ENCODE results near the gene SKIC2.
"Not testable (repeated sequence)": the region's sequence is repeated elsewhere in the genome, so short reads cannot be mapped to it uniquely, and the experiment has no call there.

The SKIC2 gene

GRCh38 chr6:31966997-31967925 is 8.3 kb downstream of the SKIC2 start:
- TF ChIP-seq JUND (IDR thresholded peaks at IDR 0.05; ENCODE audit: low read depth): no peak
- DNase-seq (ENCODE audit: low read depth in 1 of 2, low spot score in 1 of 2): no peak
- in situ Hi-C loops (cut with HindIII; ENCODE audit: low pct_unique_long_range_greater_than_20kb, low sequenced_read_pairs): no loop called here

- no peak for TF ChIP-seq JUND (IDR thresholded peaks at IDR 0.05; ENCODE audit: low read depth)
- in situ Hi-C loops (cut with HindIII; ENCODE audit: low pct_unique_long_range_greater_than_20kb, low sequenced_read_pairs): no loop called here
- no peak for DNase-seq (ENCODE audit: low read depth in 1 of 2, low spot score in 1 of 2)
These were observed 8.9 kb downstream of the SKIC2 start for GRCh38 chr6:31967926-31968320.

GRCh38 chr6:31968326-31968725 is 9.4 kb downstream of the SKIC2 start:
- in situ Hi-C loops (cut with HindIII; ENCODE audit: low pct_unique_long_range_greater_than_20kb, low sequenced_read_pairs): no loop called here
- no peak for TF ChIP-seq JUND (IDR thresholded peaks at IDR 0.05; ENCODE audit: low read depth)
- no peak for DNase-seq (ENCODE audit: low read depth in 1 of 2, low spot score in 1 of 2)

- no peak for TF ChIP-seq JUND (IDR thresholded peaks at IDR 0.05; ENCODE audit: low read depth)
- in situ Hi-C loops (cut with HindIII; ENCODE audit: low pct_unique_long_range_greater_than_20kb, low sequenced_read_pairs): no loop called here
- DNase-seq (ENCODE audit: low read depth in 1 of 2, low spot score in 1 of 2): no peak
These were observed 10.1 kb downstream of the SKIC2 start for GRCh38 chr6:31968791-31969711.

DNA sequence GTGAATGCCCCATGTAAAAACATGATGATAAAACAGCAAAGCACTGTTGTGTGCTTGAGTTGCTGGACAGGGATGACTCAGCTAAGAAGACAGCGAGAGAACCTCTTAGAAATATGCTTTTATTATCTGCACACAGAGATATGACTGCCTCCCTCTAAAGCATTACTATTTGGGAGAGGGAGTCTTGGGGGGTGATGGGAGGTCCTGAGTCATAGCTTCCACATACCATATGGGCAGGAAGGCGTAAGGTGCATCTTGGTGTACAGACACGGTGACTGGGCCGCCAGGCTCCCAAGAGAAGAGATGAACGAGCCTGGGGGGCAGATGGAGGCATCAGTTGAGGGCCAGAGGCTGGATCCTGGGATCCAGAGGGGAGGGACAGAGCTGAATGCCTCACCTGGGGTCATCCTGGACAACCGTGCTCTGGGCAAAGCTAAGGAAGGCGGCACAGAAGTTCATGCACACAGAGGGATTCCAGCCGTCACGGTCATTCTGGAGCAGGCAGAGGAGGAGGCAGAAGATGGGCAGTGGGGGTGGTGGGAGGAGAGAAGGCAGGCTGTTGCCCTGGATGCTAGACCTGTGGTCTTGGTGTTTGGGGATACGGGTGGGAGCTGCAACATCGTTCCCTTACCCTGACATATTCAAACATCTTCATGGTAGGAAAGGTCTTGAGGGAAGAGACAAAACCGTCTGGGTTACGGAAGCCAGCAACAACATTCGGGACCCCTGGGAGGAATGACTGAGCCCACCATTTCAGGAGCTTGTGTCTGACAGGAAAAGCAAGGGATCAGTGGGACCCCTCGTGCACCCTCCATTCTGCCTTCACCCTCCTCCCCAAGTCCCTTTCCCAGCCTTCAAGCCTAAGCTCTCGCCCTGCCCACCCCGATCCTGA is 11.0 kb downstream of the SKIC2 start:
- no peak for TF ChIP-seq JUND (IDR thresholded peaks at IDR 0.05; ENCODE audit: low read depth)
- in situ Hi-C loops (cut with HindIII; ENCODE audit: low pct_unique_long_range_greater_than_20kb, low sequenced_read_pairs): no loop called here
- DNase-seq (ENCODE audit: low read depth in 1 of 2, low spot score in 1 of 2): no peak

- in situ Hi-C loops (cut with HindIII; ENCODE audit: low pct_unique_long_range_greater_than_20kb, low sequenced_read_pairs): no loop called here
- no peak for TF ChIP-seq JUND (IDR thresholded peaks at IDR 0.05; ENCODE audit: low read depth)
- DNase-seq (ENCODE audit: low read depth in 1 of 2, low spot score in 1 of 2): no peak
These were observed 11.8 kb downstream of the SKIC2 start for GRCh38 chr6:31970604-31971271.

DNA sequence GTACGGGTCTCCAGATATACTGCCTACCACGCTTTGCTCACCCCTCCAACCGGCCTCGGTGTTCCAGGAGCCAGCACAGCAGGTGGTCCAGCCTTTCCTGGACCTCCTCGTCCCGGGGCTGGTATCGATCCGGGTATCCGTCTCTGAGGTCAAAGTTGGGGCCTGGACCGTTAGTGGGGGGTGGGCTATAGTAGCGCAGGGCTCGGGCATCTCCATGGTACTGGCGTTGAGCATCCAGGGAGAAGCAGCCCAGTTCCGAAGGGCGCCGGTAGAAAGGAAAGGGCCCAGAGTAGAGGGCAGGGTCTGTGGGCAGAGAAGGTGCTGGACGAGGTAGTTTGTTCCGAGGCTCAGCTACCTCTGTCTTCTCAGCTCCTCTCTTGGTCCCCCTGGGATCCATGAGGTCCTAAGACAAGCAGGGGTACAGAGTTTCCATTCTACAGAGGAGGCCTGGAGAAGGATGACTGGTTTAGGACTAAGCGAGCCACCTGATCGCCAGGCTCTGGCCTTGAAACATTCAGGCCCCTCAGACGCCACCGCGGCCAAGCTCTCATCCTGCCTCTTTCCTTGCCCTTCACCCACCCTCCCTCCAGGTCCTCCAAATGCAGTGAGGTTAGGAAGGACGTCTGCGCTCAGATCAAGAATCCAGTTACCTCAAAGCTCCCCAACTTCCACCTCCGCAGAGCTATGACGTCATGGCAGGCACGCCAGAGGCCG is 12.5 kb downstream of the SKIC2 start:
- DNase-seq (ENCODE audit: low read depth in 1 of 2, low spot score in 1 of 2): no peak
- in situ Hi-C loops (cut with HindIII; ENCODE audit: low pct_unique_long_range_greater_than_20kb, low sequenced_read_pairs): no loop called here
- TF ChIP-seq JUND (IDR thresholded peaks at IDR 0.05; ENCODE audit: low read depth): no peak

- peak; percentile 99 for DNase-seq (ENCODE audit: low read depth in 1 of 2, low spot score in 1 of 2)
- no peak for TF ChIP-seq JUND (IDR thresholded peaks at IDR 0.05; ENCODE audit: low read depth)
- in situ Hi-C loops (cut with HindIII; ENCODE audit: low pct_unique_long_range_greater_than_20kb, low sequenced_read_pairs): no loop called here
These were observed 13.2 kb downstream of the SKIC2 start, which contains the start of gene DXO for GRCh38 chr6:31971993-31972708. Gene DXO (minus strand): TSS chr6:31972138. CDS start chr6:31971675, 463 bp downstream.

- in situ Hi-C loops (cut with HindIII; ENCODE audit: low pct_unique_long_range_greater_than_20kb, low sequenced_read_pairs): no loop called here
- DNase-seq (ENCODE audit: low read depth in 1 of 2, low spot score in 1 of 2): no peak
- no peak for TF ChIP-seq JUND (IDR thresholded peaks at IDR 0.05; ENCODE audit: low read depth)
These were observed 13.9 kb downstream of the SKIC2 start for GRCh38 chr6:31972709-31973350.

DNA sequence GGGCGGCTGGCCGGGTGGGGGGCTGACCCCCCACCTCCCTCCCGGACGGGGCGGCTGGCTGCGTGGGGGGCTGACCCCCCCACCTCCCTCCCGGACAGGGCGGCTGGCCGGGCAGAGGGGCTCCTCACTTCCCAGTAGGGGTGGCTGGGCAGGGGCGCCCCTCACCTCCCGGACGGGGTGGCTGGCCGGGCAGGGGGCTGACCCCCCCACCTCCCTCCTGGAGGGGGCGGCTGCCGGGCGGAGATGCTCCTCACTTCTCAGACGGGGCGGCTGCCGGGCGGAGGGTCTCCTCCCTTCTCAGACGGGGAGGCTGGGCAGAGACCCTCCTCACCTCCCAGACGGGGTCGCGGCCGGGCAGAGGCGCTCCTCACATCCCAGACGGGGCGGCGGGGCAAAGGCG is 17.1 kb downstream of the SKIC2 start:
- DNase-seq (ENCODE audit: low read depth in 1 of 2, low spot score in 1 of 2); in situ Hi-C loops (cut with HindIII; ENCODE audit: low pct_unique_long_range_greater_than_20kb, low sequenced_read_pairs): not testable (repeated sequence)

Data from T47D (cell line).